ENCODE measurements around the gene IRAK1. TPM values are rescaled to one million over a fixed set of nuclear protein-coding genes. Genes with fewer than 3 reads are reported as not detected.
A peak's percentile ranks its signal among the peaks of the same experiment; 100 is the strongest.

Gene IRAK1
- total and polyA plus RNA-seq, 10 of the 15 experiments (the other 5 are each of a cell fraction or from before 2014, with no cell fraction given): 4.2 to 136 (median 39.5) TPM

- peak overlapping the region; percentile 99 for H3K27ac ChIP-seq (ENCODE audit: control insufficient read depth, insufficient read depth)
- intact Hi-C loops (cut with micrococcal nuclease; ENCODE audit: unreplicated experiment): loop anchor here (5.0 kb wide), 1 partner anchor 123 kb away; the partner anchor contains the start of gene MECP2
- peak overlapping the region; percentile 74; the same call in 1 of the 2 replicates for H3K4me3 ChIP-seq
- WGBS (ENCODE audit: insufficient coverage, insufficient replicate concordance, low lambda C conversion rate, missing lambda C conversion rate): 82% methylated on average over 14 of the region's 14 CpGs
- in situ Hi-C loops (cut with MboI): no loop called here
- CTCF ChIA-PET: interaction anchor here (0.6 to 1.5 kb wide), 3 partner anchors 29 to 78 kb away, joined by 3 read pairs; no protein-coding TSS in a partner anchor
- FAIRE-seq (no peak), ATAC-seq (no peak), DNase-seq (ENCODE audit: low read depth, low spot score) (no peak)
- H3K9me3 ChIP-seq (replicated peaks; ENCODE audit: control insufficient read depth, insufficient read depth, low read length): no peaks in the 10 kb centered on the region
- H3K4me1 ChIP-seq (ENCODE audit: control insufficient read depth, insufficient read depth, low read length): peaks cover 10% of the 10 kb centered on the region
- RAD21 ChIA-PET (ENCODE audit: unreplicated experiment): interaction anchor here (0.6 to 2.2 kb wide), 6 partner anchors 30 to 202 kb away, joined by 3 to 11 read pairs (median 5); no protein-coding TSS in a partner anchor
- no peaks in the 10 kb centered on the region for H4K20me1 ChIP-seq (ENCODE audit: control insufficient read depth, insufficient read depth)
- H3K79me2 ChIP-seq (ENCODE audit: control insufficient read depth, insufficient read depth, low read length): peaks cover 36% of the 10 kb centered on the region
- H3K4me2 ChIP-seq (ENCODE audit: control insufficient read depth, insufficient read depth): peak overlapping the region; percentile 89
- POLR2A ChIA-PET: interaction anchor here (0.7 to 2.7 kb wide), 7 partner anchors 11 to 67 kb away, joined by 3 to 11 read pairs (median 4); no protein-coding TSS in a partner anchor
- SMC1A ChIA-PET (ENCODE audit: uncharacterized antibody, unreplicated experiment): interaction anchor here (0.7 to 1.9 kb wide), 3 partner anchors 29 to 98 kb away, joined by 3 to 5 read pairs (median 5); no protein-coding TSS in a partner anchor
- H3K9ac ChIP-seq (ENCODE audit: control insufficient read depth, insufficient read depth, low read length): peak overlapping the region; percentile 96
- H2AFZ ChIP-seq (ENCODE audit: control insufficient read depth, low read depth, low read length): peak overlapping the region; percentile 15; the same call in 1 of the 2 replicates
- H3K27me3 ChIP-seq (replicated peaks in 1 of 2; ENCODE audit: control insufficient read depth in 2 of 2, insufficient read depth in 2 of 2, low read length in 1 of 2): no peaks in the 10 kb centered on the region
- BruUV-seq (replicated peaks): no TSS peak
- TF ChIP-seq LARP7 (IDR thresholded peaks at IDR 0.05) (0 out of 2 replicates have a peak, but pooled peaks have one; percentile 41), IKZF1 (conservative IDR thresholded peaks at IDR 0.05) (0 out of 2 replicates have a peak, but pooled peaks have one; percentile 24), NR2C2 (IDR thresholded peaks at IDR 0.05; ENCODE audit: borderline replicate concordance, control insufficient read depth, insufficient read length, low read depth) (no peak)
- H3K36me3 ChIP-seq (ENCODE audit: control insufficient read depth in 2 of 2, insufficient read depth in 2 of 2, low read length in 1 of 2): no peaks in the 10 kb centered on the region; a peak in 1 of 4 replicates
Measured at GRCh38 chrX:153974003-153974725, 45.5 kb downstream of the IRAK1 start.
